Stimulated activated CD4-positive, alpha-beta T cell treated with anti-CD3 and anti-CD28 coated beads, Interleukin-4, amount 100 ng/mL, for 48 hours (primary cell): ENCODE measurements around the gene LRRIQ3.

ENCODE experiments used
- DNase-seq, 2 donors: peaks; one replicate each; pipeline ENCODE4 v3.0.0-alpha.2; 2020; ENCODE audit warnings: low read depth in 2 of 2

The LRRIQ3 gene

GRCh38 chr1:74107394-74107793 lies 90.6 kb downstream of the LRRIQ3 start:
- DNase-seq: no peak

DNA sequence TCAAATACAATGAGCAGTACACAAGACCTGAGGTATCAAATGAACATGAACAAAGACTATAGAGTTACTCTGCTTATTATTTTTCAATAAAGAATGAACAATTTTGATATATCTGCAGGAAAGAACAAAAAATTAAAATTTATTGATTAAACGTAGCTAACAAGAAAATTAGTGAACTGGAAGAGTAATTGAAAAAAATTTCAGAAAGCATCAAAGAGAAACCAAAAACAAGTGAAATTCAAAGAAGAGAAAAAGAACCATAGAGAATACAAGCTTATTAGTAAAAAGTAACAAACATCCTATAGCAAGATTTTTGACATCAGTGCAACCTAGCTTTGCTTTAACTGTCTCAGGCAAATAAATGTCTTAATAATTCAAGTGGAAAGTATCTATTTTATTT lies 106.6 kb downstream of the LRRIQ3 start:
- DNase-seq: no peak

- no peak for DNase-seq
These were observed 114.8 kb downstream of the LRRIQ3 start for GRCh38 chr1:74083128-74083527.

DNA sequence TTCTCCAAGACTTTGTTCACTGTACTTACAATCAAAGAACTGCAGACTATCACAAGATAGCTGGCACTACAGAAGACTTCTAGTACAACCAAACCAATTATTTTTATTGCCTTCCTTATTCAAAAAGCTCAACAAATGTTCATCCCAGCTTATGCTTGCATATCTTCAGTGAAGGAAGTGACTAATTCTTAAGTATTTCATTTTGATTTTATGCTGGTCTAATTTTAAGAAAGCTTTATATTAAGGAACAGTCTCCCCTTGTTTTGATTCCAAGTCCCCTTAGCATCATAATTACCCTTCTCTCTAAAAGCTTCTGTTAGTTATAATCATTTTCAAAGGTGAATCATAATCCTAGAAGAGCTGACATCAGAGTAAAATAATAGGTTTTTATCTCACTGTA lies 132.9 kb downstream of the LRRIQ3 start:
- DNase-seq: no peak

- DNase-seq: no peak
These were observed 140.3 kb downstream of the LRRIQ3 start for GRCh38 chr1:74057719-74058118.

GRCh38 chr1:74053407-74053806 lies 144.6 kb downstream of the LRRIQ3 start:
- no peak for DNase-seq

GRCh38 chr1:74050386-74050785 lies 147.6 kb downstream of the LRRIQ3 start:
- no peak for DNase-seq

DNA sequence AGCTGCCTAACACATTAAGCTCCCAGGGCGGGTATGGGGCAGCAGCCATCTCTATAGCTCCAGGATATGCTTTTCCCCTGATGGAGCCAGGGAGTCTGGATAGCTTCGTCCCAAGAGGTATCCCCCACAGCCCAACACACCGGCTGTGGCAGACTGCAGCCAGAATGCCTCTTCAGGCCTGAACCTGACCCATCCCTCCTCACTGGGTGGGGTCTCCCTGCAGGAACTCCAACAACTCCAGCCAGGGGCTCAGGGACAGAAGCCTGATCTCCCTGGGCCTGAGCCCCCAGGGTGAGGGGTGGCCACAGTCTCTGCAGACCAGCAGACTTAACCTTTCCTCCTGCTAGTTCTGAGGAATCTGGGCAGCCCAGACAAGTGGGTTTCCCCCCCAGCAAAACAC lies 159.9 kb downstream of the LRRIQ3 start:
- DNase-seq: no peak

DNA sequence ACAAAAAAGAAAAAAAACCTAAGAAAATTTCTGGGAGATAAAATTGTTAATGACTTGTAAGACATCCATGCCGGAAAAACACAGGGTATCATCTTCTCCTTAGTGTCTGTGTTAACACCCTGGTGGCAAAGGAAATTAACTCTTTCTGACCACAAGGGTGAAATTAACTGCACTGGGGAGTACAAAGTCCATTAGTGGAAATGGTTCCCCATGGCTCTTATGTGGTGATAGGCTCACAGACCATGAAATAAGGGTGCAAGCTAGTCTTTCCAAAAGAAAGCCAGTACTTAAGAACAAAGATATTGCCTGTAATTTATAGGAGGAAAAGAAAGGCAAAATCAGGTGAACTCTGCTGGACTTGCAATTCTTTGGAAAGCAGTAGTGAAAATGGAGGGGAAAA lies 185.4 kb downstream of the LRRIQ3 start:
- DNase-seq: no peak

GRCh38 chr1:74011736-74012135 lies 186.2 kb downstream of the LRRIQ3 start:
- DNase-seq: no peak

DNA sequence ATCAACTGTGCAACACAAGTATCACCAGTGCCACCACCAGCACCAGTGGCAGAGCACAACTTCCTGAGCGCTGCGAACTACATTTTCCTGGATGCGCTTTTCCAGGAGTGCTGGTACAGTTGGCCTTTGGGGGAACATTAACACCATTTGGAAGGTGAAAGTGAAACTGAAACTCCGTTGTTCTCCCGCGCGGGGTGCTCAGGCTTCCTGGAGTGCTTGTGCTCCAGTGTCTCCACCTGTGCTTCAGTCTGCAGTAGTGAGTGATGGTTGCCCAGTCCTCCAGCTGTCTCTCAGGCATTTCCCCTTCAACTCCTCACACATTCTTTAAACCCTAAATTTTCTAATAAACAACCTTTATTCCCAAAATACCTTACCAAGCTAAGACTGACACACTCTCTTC lies 187.8 kb downstream of the LRRIQ3 start:
- no peak for DNase-seq

GRCh38 chr1:74005533-74005932 lies 192.4 kb downstream of the LRRIQ3 start:
- no peak for DNase-seq

GRCh38 chr1:74003806-74004205 lies 194.2 kb downstream of the LRRIQ3 start:
- DNase-seq: no peak

DNA sequence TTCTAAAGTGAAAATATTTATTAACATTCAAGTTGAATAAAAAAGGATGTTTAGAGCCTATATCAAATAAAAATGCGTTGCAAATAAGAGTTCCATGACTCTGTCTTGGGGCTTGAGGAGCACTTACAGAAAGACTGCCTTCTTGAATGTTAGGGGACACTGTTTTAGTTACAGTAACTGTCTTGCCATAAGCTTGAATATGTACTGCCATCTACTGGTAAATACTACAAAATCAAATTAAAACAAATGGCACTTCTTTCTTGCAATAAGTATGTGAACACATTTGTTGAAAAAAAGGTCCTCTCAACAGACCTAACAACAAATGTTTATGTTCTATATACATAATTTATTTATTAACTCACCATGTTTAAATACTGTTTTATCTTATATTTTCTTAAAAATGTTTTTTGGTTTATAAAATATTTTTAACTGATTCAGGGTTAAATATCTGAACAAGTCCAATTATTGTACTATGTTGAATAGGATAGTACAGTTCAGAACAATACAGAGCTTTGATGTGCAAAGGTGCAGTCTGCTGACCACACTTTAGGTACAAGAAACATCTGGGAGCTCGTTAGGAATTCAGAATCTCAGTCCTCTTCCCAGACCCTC lies 199.5 kb downstream of the LRRIQ3 start:
- DNase-seq: no peak

GRCh38 chr1:73980324-73981040 lies 217.5 kb downstream of the LRRIQ3 start:
- no peak for DNase-seq

- no peak for DNase-seq
These were observed 218.3 kb downstream of the LRRIQ3 start for GRCh38 chr1:73979684-73980083.

GRCh38 chr1:73978964-73979363 lies 219.0 kb downstream of the LRRIQ3 start:
- DNase-seq: no peak
